LNCAP (cell line): ENCODE measurements around the gene SPAG16.

Experiments
- CTCF ChIP-seq: fragments of 450-650 bp; IDR thresholded peaks from 2 replicates; pipeline ENCODE4 v1.5.1; 2017; ENCODE audit warnings: mild to moderate bottlenecking

SPAG16 gene

GRCh38 chr2:214158851-214159250 is 874.6 kb downstream of the SPAG16 start:
- no peak for TF ChIP-seq CTCF

GRCh38 chr2:214169281-214169680 is 885.0 kb downstream of the SPAG16 start:
- no peak for TF ChIP-seq CTCF

GRCh38 chr2:214169736-214170135 is 885.5 kb downstream of the SPAG16 start:
- TF ChIP-seq CTCF: no peak

- TF ChIP-seq CTCF: no peak
Measured at GRCh38 chr2:214174563-214174962, 890.3 kb downstream of the SPAG16 start.

- no peak for TF ChIP-seq CTCF
Measured at GRCh38 chr2:214180071-214180470, 895.8 kb downstream of the SPAG16 start.

GRCh38 chr2:214180686-214181085 is 896.4 kb downstream of the SPAG16 start:
- no peak for TF ChIP-seq CTCF

GRCh38 chr2:214184461-214184860 is 900.2 kb downstream of the SPAG16 start:
- no peak for TF ChIP-seq CTCF

GRCh38 chr2:214185546-214185945 is 901.3 kb downstream of the SPAG16 start:
- TF ChIP-seq CTCF: no peak
